HL-60/S4 treated with phorbol 12-myristate 13-acetate at 8.2 ng/mL for 4 days and 3 days (cell line): Measurements from ENCODE around the gene VWA3B.
"Not testable (repeated sequence)": the region's sequence is repeated elsewhere in the genome, so short reads cannot be mapped to it uniquely, and the experiment has no call there.

Experiments used
- in situ Hi-C: fragments of 300-500 bp; cut with MboI; formaldehyde crosslinking; loops from 2 replicates; pipeline ENCODE4 v1.15.0; 2022; ENCODE audit warnings: low sequenced_read_pairs

The VWA3B gene, protein sequence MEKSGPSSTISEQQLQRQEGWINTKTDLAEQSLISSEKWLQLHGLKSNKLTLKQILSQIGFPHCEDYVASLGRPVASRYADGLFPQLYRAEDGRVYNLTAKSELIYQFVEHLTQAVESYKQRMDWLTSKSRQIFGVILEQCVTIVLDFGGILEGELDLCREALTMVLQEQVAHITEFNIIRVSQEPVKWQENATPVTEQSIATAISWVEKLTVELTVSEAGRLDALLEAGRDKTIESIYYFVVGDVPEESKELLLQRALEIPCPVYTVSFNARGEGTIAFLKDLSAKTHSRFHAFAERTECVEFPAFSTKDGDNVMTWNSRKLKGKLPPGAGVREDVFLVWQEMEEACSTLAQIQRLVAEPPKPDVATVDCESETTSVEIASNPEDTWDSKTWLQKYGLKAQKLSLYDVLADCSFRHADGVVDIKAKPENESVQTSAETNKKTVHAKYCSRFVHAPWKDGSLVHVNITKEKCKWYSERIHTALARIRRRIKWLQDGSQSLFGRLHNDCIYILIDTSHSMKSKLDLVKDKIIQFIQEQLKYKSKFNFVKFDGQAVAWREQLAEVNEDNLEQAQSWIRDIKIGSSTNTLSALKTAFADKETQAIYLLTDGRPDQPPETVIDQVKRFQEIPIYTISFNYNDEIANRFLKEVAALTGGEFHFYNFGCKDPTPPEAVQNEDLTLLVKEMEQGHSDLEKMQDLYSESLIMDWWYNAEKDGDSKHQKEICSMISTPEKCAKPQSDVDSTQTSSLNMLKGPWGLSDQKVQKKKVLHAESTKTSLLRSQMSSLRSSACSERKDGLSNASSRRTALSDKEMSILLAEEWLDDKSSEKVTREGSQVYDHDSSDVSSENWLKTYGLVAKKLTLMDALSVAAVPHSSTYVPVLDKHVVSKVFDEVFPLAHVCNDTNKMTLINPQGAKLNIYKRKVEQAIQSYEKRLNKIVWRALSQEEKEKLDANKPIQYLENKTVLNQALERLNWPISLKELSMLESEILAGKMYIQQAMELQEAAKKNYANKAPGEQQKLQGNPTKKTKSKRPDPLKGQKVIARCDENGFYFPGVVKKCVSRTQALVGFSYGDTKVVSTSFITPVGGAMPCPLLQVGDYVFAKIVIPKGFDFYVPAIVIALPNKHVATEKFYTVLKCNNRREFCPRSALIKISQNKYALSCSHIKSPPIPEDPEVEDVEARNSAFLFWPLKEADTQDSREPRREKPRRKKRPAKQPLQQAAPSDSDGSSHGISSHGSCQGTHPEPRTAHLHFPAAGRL (N-terminal part only)

GRCh38 chr2:98086491-98087446, at the start of gene VWA3B:
Gene VWA3B, plus strand, starts transcription at chr2:98087167. Its CDS starts 5,926 bp downstream, at chr2:98093093.
- in situ Hi-C loops, result no loop called here

GRCh38 chr2:98037206-98037605, 49.8 kb upstream of the VWA3B start:
- in situ Hi-C loops, result no loop called here

DNA sequence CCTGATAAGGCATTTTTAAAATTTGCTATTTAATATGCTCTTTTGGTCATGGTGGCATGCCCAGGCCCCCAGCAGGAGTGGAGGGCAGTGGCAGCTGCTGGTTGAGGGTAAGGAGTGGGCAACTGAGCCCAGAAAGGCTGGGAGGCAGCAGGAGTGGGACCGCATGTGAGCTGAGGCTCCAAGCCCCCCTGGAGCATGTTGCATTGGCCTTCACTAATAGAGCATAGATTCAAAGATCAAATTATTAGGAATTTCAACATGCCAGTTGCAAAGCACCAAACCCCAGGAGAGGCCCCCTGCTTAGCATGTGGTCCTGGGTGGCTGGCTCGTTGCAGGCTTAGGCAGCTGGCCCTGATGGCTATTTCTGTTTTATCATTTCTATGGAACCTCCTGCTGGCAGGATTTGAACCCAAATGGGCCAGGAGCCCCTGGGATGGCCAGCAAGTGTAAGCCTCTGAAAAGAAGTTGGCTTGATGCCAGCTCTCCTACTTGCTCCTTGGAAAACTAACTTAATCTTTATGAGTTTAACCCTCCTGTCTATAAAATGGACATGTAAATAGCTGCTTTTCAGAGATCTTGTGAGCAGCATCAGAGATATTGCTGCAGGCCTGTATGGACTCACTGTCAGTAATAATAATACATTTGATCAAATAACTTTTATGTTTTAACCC, 49.2 kb upstream of the VWA3B start:
- in situ Hi-C loops, result no loop called here

DNA sequence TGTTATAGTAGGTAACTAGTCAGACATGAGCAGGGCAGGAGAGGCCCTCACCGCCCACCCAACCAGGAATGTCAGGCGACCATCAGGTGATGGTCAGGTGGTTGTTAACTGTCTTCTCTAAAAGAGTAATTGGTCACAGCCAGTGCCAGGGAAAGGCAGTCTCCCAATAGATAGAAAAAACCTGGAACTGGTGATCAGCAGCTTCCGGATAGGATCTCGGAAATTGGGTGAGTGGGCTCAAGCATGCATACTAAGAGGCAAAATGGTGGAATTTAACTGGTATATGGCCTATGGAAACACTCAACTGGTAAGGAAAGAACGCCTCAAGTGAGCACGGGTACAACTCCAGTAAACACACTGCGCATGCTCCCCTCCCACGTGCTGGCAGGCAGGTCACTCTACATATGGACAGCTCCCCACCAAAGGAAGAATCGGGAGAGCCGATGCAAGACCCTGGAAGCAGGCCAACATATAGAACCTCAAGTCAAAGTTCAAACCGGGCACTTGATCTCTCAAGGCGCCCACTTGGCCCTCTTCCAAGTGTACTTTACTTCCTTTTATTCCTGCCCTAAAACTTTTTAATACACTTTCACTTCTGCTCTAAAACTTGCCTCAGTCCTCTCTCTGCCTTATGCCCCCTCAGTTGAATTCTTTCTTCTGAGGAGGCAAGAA, 47.7 kb upstream of the VWA3B start:
- in situ Hi-C loops, result no loop called here

- in situ Hi-C loops, result no loop called here
These were observed 46.5 kb upstream of the VWA3B start for GRCh38 chr2:98040331-98040939.

DNA sequence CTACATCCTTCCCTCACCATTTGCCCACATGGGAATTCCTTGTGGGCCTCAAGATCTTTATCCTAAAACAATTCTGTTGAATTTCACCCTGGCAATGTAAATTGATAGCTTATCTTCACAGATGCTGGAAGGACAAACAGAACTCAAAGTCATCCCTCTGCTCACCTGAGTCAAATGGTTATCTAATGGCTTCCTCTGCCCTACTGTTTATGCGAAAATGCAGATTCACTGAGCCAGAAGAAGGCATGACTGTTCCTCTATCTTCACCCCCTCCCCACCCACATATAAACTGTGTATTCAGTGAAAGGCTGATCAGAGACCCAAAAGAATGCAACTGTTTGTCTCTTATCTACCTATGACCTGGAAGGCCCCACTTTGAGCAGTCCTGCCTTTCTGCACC, 43.9 kb upstream of the VWA3B start:
- in situ Hi-C loops, result no loop called here

DNA sequence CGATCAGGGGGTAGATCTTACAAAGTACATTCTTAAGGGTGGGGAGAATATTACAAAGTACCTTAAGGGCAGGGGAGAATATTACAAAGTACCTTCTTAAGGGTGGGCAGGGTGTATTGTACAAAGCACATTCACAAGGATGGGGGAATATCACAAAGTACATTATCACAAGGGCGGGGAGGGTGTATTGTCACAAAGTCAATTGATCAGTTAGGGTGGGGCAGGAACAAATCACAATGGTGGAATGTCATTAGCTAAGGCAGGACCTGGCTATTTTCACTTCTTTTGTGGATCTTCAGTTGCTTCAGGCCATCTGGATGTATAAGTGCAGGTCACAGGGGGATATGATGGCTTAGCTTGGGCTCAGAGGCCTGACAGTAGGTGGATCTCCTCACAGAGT, 42.2 kb upstream of the VWA3B start:
- in situ Hi-C loops, result not testable (repeated sequence)

DNA sequence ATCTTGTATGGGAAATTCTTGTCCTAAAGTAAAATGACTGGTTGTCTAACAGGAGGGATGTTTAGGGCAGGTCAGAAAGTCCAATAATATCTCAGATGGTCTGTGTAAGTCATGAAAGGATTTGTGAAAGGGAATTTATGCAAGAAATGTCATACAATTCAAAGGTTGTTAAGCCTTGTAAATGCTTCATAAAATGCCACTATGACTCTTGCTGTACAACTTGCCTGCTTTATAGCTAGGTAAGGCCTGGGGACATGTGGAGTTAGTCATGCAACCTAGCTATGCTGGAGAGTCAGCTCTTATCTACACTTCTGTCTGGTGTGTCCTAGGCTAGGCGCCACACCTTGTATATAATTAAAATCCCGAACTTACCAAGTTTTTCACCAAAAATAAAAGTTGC, 36.9 kb upstream of the VWA3B start:
- in situ Hi-C loops, result no loop called here

DNA sequence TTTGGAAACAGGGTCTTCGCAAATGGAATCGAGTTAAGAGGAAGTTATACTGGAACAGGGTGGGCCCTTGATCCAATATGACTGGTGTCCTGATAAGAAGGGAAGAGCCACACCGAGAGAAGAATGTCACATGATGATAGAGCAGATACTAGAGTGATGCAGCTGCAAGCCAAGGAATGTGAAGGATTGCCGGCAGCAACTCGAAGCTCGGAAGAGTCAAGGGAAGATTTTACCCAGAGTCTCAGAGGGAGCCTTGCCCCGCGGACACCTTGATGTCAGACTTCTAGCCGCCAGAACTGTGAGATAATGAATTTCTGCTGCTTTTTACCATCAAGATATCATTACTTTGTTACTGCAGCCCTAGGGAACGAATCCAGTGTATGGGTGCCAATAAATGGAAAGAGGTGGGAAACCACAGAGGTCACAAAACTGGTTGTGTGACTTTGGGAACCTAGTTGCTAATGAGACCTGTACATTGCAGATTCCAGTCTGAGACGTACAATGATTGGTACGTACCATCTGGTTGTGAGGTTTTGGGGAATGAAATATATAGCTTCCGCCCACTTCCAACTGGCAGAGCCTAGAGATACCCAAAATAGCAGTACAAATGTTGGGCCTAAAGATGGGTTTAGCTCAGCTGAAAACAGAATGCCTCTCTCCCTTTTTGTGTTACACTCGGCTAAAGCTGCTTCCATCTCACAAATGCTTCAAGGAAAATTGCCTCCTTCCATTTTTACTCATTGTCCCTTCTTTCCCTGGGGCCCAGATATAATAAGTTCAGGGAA, 28.6 kb upstream of the VWA3B start:
- in situ Hi-C loops, result no loop called here

- in situ Hi-C loops, result no loop called here
These were observed 26.7 kb upstream of the VWA3B start for GRCh38 chr2:98060277-98060676.

DNA sequence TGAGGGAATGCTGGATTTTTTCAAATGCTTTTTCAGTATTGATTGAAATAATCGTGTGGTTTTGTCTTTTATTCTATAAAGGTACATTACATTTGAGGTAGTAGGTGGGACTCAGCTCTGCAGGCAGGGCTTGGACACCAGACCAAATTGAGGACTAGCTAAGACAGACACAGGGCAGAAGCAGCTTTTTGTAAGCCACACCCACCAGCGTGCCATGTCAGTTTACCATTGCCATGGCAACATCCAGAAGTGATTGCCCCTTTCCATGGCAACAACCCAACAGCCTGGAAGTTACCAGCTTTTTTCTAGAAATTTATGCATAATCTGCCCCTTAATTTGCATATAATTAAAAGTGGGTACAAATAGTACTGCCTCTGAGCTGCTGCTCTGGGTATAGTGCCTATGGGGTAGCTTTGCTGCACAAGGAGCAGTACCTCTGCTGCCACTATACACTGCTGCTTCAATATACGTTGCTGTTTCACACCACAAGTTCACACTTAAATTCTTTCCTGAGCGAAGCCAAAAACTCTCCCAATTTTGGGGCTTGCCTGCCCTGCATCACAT, 23.6 kb upstream of the VWA3B start:
- in situ Hi-C loops, result no loop called here

- in situ Hi-C loops, result no loop called here
These were observed 21.2 kb upstream of the VWA3B start for GRCh38 chr2:98065808-98066207.

DNA sequence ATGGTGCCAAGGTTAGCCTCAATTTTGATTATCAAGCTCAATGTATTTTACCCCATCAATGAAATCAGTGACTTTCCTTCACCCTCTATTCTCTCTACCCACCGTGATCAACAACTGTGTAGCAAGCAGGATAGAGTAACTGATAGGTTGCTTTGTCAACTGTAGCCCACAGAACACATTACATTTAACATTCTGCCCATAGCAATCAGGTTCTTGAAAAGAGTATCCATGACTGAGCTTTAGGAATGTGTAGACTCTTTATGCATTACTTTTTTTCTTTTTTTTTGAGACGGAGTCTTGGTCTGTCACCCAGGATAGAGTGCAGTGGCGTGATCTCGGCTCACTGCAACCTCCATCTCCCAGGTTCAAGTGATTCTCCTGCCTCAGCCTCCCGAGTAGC, 19.8 kb upstream of the VWA3B start:
- in situ Hi-C loops, result no loop called here

DNA sequence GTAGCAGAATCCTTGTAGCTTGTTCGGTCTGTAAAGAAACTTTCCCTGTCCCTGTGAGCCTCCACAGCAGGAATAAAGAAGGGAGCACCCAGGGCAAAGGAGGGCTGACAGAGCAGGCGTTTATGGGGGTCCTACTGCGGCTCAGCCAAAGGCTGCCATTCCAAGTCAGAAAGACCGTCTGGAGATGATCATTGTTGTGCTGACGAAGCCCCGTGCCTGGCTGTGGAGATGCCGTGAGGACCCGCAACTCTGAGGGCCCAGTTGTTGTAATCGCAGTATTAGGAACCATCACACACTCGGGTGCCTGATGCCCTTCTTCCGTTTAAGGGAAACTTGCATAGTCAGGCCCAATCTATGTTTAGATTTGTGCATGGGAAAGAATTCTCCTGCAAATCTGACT, 16.9 kb upstream of the VWA3B start:
- in situ Hi-C loops, result no loop called here

- in situ Hi-C loops, result no loop called here
These were observed 14.5 kb upstream of the VWA3B start for GRCh38 chr2:98072442-98072841.

DNA sequence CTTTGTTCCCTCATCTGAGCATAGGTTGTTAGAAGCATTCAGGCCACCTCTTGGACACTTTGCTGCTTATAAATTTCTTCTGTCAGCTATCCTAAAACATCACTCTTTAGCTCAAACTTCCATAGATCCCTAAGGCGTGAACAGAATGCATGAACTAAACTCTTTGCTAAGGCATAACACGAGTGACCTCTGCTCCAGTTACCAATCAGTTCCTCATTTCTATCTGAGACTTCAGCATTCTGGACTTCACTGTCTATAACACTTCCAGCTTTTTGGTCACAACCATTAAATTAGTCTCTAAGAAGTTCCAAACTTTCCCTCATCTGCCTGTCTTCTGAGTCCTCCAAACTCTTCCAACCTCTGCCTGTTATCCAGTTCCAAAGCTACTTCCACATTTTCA, 8.3 kb upstream of the VWA3B start:
- in situ Hi-C loops, result no loop called here

- in situ Hi-C loops, result no loop called here
These were observed 2.7 kb upstream of the VWA3B start for GRCh38 chr2:98084151-98084868.
